GM21576 (cell line): ENCODE measurements around the gene LRRTM4.
"Not testable (repeated sequence)": the region's sequence is repeated elsewhere in the genome, so short reads cannot be mapped to it uniquely, and the experiment has no call there.

Source experiments
- ATAC-seq: cut with Tn5 transposase; IDR thresholded peaks from one replicate; pipeline ENCODE4 v1.9.1; 2021; ENCODE audit warnings: mild to moderate bottlenecking, moderate library complexity; ENCODE audit not compliant: unreplicated experiment

Gene LRRTM4

GRCh38 chr2:77190721-77191346 lies 331.3 kb downstream of the LRRTM4 start:
- ATAC-seq: no peak

GRCh38 chr2:77185052-77185451 lies 337.1 kb downstream of the LRRTM4 start:
- no peak for ATAC-seq

- no peak for ATAC-seq
These were observed 342.9 kb downstream of the LRRTM4 start for GRCh38 chr2:77179297-77179696.

GRCh38 chr2:77175266-77175780 lies 346.9 kb downstream of the LRRTM4 start:
- not testable (repeated sequence) for ATAC-seq

- ATAC-seq: no peak
These were observed 352.8 kb downstream of the LRRTM4 start for GRCh38 chr2:77169426-77169825.

GRCh38 chr2:77164021-77164420 lies 358.2 kb downstream of the LRRTM4 start:
- not testable (repeated sequence) for ATAC-seq

- ATAC-seq: no peak
These were observed 361.2 kb downstream of the LRRTM4 start for GRCh38 chr2:77161009-77161408.

GRCh38 chr2:77156599-77156998 lies 365.6 kb downstream of the LRRTM4 start:
- ATAC-seq: no peak

GRCh38 chr2:77155511-77155910 lies 366.7 kb downstream of the LRRTM4 start:
- no peak for ATAC-seq

- no peak for ATAC-seq
These were observed 372.6 kb downstream of the LRRTM4 start for GRCh38 chr2:77149565-77149964.

- ATAC-seq: no peak
These were observed 375.0 kb downstream of the LRRTM4 start for GRCh38 chr2:77147153-77147552.

- ATAC-seq: no peak
These were observed 377.4 kb downstream of the LRRTM4 start for GRCh38 chr2:77144772-77145171.

GRCh38 chr2:77142141-77142540 lies 380.0 kb downstream of the LRRTM4 start:
- no peak for ATAC-seq

- ATAC-seq: not testable (repeated sequence)
These were observed 393.7 kb downstream of the LRRTM4 start for GRCh38 chr2:77128479-77128878.

- ATAC-seq: no peak
These were observed 394.8 kb downstream of the LRRTM4 start for GRCh38 chr2:77127345-77127744.

GRCh38 chr2:77121518-77121917 lies 400.7 kb downstream of the LRRTM4 start:
- ATAC-seq: no peak

GRCh38 chr2:77119333-77119732 lies 402.8 kb downstream of the LRRTM4 start:
- no peak for ATAC-seq

- ATAC-seq: no peak
These were observed 413.3 kb downstream of the LRRTM4 start for GRCh38 chr2:77108915-77109314.

- ATAC-seq: no peak
These were observed 417.2 kb downstream of the LRRTM4 start for GRCh38 chr2:77105008-77105407.

- ATAC-seq: no peak
These were observed 417.6 kb downstream of the LRRTM4 start for GRCh38 chr2:77104554-77104953.

GRCh38 chr2:77102927-77103326 lies 419.2 kb downstream of the LRRTM4 start:
- no peak for ATAC-seq

GRCh38 chr2:77101796-77102452 lies 420.3 kb downstream of the LRRTM4 start:
- no peak for ATAC-seq
